Measurements from ENCODE around the gene EFTUD2. TPM values are rescaled to one million over a fixed set of nuclear protein-coding genes. Genes with fewer than 3 reads are reported as not detected.

Gene EFTUD2
- total and polyA plus RNA-seq, 2 of the 8 experiments (the other 6 are each of a cell fraction or from before 2014, with no cell fraction given) = 118 to 195 TPM

GRCh38 chr17:44930667-44931066, 31.4 kb upstream of the EFTUD2 start:
- H3K4me2 ChIP-seq (ENCODE audit: insufficient read depth in 1 of 2, low read depth in 2 of 2, low read length in 2 of 2) = no peak overlapping the region
- peaks cover 0 to 11% of the 10 kb centered on the region in 2 experiments for H4K20me1 ChIP-seq (replicated peaks in 1 of 2; ENCODE audit: control insufficient read depth in 1 of 2, insufficient read depth in 2 of 2, low read length in 2 of 2)
- WGBS, 2 experiments (ENCODE audit: extremely low coverage in 1 of 2, insufficient coverage in 1 of 2, insufficient read length in 1 of 2, insufficient replicate concordance in 2 of 2, low coverage in 1 of 2, low lambda C conversion rate in 2 of 2, missing lambda C conversion rate in 1 of 2) = 94% methylated on average over 6 of the region's 6 CpGs; no CpG with 5 or more reads in 1 of the 2 experiments
- no peak overlapping the region for H3K23ac ChIP-seq (ENCODE audit: insufficient read length)
- H3K9ac ChIP-seq (replicated peaks in 1 of 4; ENCODE audit: extremely low read depth in 1 of 4, low read depth in 3 of 4, low read length in 3 of 4) = no peak overlapping the region
- H3K79me1 ChIP-seq (ENCODE audit: low read depth, low read length) = no peaks in the 10 kb centered on the region
- FAIRE-seq = no peak
- H3K36me3 ChIP-seq (ENCODE audit: control insufficient read depth in 2 of 4, insufficient read depth in 4 of 4, low read length in 3 of 4) = peaks cover 33 to 81% (median 70%) of the 10 kb centered on the region in 4 experiments
- H2BK20ac ChIP-seq (ENCODE audit: low read length) = no peak overlapping the region
- H2BK120ac ChIP-seq (replicated peaks; ENCODE audit: low read depth, low read length) = no peak overlapping the region
- no peak overlapping the region for H4K91ac ChIP-seq (replicated peaks; ENCODE audit: insufficient read length, low read length)
- no peak overlapping the region for H2BK15ac ChIP-seq (ENCODE audit: low read length)
- no peak overlapping the region for H2AFZ ChIP-seq (ENCODE audit: low read length)
- ChIA-PET POLR2A (ENCODE audit: partially characterized antibody) (interaction anchor here (0.7 to 1.7 kb wide), 4 partner anchors 9 to 101 kb away, joined by 3 to 4 read pairs (median 4); no protein-coding TSS in a partner anchor), CTCF (ENCODE audit: partially characterized antibody) (interaction anchor here (0.9 to 3.7 kb wide), 9 partner anchors 8 to 193 kb away, joined by 3 to 19 read pairs (median 5); partner anchors contain the start of gene C1QL1)
- H4K8ac ChIP-seq (ENCODE audit: extremely low read depth, insufficient read depth, low read length) = no peak overlapping the region
- no peaks in the 10 kb centered on the region for H3K27me3 ChIP-seq (replicated peaks in 1 of 4; ENCODE audit: control insufficient read depth in 3 of 4, extremely low read depth in 1 of 4, insufficient read depth in 3 of 4, low read length in 3 of 4)
- H4K5ac ChIP-seq (ENCODE audit: insufficient read length, low read depth, low read length) = no peak overlapping the region
- H3K56ac ChIP-seq (replicated peaks; ENCODE audit: insufficient read length, low read depth, low read length) = no peak overlapping the region
- no peaks in the 10 kb centered on the region for H3K9me3 ChIP-seq (ENCODE audit: insufficient read depth in 2 of 2, low read depth in 1 of 2, low read length in 1 of 2)
- H2AK5ac ChIP-seq (ENCODE audit: low read depth, low read length) = no peak overlapping the region
- H3K4me1 ChIP-seq (replicated peaks in 1 of 4; ENCODE audit: control insufficient read depth in 3 of 4, insufficient read depth in 4 of 4, low read length in 3 of 4) = no peaks in the 10 kb centered on the region
- DNase-seq (ENCODE audit: low read depth in 1 of 2, low spot score in 2 of 2) = no peak
- H3K79me2 ChIP-seq (ENCODE audit: control insufficient read depth in 1 of 2, insufficient read depth in 2 of 2, low read length in 2 of 2) = no peaks in the 10 kb centered on the region
- no peak overlapping the region for H3K27ac ChIP-seq (ENCODE audit: low read depth, low read length)
- no peak overlapping the region for H3K18ac ChIP-seq (ENCODE audit: extremely low read depth, low read length)
- TF ChIP-seq EZH2 (IDR thresholded peaks at IDR 0.05; ENCODE audit: low read depth, low read length, severe bottlenecking) = no peak
- no peak for TF ChIP-seq KDM1A (IDR thresholded peaks at IDR 0.05; ENCODE audit: borderline replicate concordance, low read length)
- no peak for TF ChIP-seq CTBP2 (IDR thresholded peaks at IDR 0.05; ENCODE audit: borderline replicate concordance, insufficient read depth, insufficient read length, low read length)
- no peak overlapping the region for H2BK5ac ChIP-seq (ENCODE audit: low read depth, low read length)
- H3K4ac ChIP-seq (replicated peaks; ENCODE audit: insufficient read length, low read depth, low read length) = no peak overlapping the region
- H3K14ac ChIP-seq (ENCODE audit: insufficient read length) = no peak overlapping the region
- no peak overlapping the region for H2BK12ac ChIP-seq (ENCODE audit: low read depth, low read length)
- H3K23me2 ChIP-seq (ENCODE audit: low read depth, low read length) = no peaks in the 10 kb centered on the region
- H3K4me3 ChIP-seq (ENCODE audit: extremely low read depth in 1 of 4, insufficient read depth in 2 of 4, low read depth in 3 of 4, low read length in 4 of 4) = no peak overlapping the region
